Measurements from ENCODE around the gene SLC30A10. TPM values are rescaled to one million over a fixed set of nuclear protein-coding genes. Genes with fewer than 3 reads are reported as not detected.

The SLC30A10 gene
- total and polyA plus RNA-seq, 2 of the 13 experiments (the other 11 are each of a cell fraction or from before 2014, with no cell fraction given), result 20.9 to 30.2 TPM

GRCh38 chr1:219883400-219884332 is 44.7 kb downstream of the SLC30A10 start:
- FAIRE-seq, result peak; percentile 92
- DNase-seq (ENCODE audit: low spot score), result peak; percentile 76
- peak; percentile 93 for TF ChIP-seq ONECUT2 (CRISPR knock-in tag; IDR thresholded peaks at IDR 0.05)
- TF ChIP-seq ZSCAN31 (CRISPR knock-in tag; IDR thresholded peaks at IDR 0.05; ENCODE audit: low read depth), result peak; percentile 62; the same call in 1 of the 2 replicates
- TF ChIP-seq, protein P1, sequence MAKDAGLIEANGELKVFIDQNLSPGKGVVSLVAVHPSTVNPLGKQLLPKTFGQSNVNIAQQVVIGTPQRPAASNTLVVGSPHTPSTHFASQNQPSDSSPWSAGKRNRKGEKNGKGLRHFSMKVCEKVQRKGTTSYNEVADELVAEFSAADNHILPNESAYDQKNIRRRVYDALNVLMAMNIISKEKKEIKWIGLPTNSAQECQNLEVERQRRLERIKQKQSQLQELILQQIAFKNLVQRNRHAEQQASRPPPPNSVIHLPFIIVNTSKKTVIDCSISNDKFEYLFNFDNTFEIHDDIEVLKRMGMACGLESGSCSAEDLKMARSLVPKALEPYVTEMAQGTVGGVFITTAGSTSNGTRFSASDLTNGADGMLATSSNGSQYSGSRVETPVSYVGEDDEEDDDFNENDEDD (CRISPR knock-in tag; IDR thresholded peaks at IDR 0.05; ENCODE audit: borderline replicate concordance), result no peak
- no peak for TF ChIP-seq ZNF619 (CRISPR knock-in tag; IDR thresholded peaks at IDR 0.05)
- peak; percentile 93; the same call in 1 of the 2 replicates for TF ChIP-seq FOXJ3 (CRISPR knock-in tag; IDR thresholded peaks at IDR 0.05; ENCODE audit: borderline replicate concordance)
- TF ChIP-seq CHD4 (IDR thresholded peaks at IDR 0.05; ENCODE audit: borderline replicate concordance, low read length), result no peak
- no peak for TF ChIP-seq TOPORS (CRISPR knock-in tag; IDR thresholded peaks at IDR 0.05)
- peak; percentile 37; the same call in 1 of the 2 replicates for TF ChIP-seq DMAP1 (CRISPR knock-in tag; IDR thresholded peaks at IDR 0.05)
- TF ChIP-seq ZNF660 (CRISPR knock-in tag; IDR thresholded peaks at IDR 0.05; ENCODE audit: borderline replicate concordance, low read depth), result no peak
- TF ChIP-seq, protein P2, sequence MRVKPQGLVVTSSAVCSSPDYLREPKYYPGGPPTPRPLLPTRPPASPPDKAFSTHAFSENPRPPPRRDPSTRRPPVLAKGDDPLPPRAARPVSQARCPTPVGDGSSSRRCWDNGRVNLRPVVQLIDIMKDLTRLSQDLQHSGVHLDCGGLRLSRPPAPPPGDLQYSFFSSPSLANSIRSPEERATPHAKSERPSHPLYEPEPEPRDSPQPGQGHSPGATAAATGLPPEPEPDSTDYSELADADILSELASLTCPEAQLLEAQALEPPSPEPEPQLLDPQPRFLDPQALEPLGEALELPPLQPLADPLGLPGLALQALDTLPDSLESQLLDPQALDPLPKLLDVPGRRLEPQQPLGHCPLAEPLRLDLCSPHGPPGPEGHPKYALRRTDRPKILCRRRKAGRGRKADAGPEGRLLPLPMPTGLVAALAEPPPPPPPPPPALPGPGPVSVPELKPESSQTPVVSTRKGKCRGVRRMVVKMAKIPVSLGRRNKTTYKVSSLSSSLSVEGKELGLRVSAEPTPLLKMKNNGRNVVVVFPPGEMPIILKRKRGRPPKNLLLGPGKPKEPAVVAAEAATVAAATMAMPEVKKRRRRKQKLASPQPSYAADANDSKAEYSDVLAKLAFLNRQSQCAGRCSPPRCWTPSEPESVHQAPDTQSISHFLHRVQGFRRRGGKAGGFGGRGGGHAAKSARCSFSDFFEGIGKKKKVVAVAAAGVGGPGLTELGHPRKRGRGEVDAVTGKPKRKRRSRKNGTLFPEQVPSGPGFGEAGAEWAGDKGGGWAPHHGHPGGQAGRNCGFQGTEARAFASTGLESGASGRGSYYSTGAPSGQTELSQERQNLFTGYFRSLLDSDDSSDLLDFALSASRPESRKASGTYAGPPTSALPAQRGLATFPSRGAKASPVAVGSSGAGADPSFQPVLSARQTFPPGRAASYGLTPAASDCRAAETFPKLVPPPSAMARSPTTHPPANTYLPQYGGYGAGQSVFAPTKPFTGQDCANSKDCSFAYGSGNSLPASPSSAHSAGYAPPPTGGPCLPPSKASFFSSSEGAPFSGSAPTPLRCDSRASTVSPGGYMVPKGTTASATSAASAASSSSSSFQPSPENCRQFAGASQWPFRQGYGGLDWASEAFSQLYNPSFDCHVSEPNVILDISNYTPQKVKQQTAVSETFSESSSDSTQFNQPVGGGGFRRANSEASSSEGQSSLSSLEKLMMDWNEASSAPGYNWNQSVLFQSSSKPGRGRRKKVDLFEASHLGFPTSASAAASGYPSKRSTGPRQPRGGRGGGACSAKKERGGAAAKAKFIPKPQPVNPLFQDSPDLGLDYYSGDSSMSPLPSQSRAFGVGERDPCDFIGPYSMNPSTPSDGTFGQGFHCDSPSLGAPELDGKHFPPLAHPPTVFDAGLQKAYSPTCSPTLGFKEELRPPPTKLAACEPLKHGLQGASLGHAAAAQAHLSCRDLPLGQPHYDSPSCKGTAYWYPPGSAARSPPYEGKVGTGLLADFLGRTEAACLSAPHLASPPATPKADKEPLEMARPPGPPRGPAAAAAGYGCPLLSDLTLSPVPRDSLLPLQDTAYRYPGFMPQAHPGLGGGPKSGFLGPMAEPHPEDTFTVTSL (CRISPR knock-in tag; IDR thresholded peaks at IDR 0.05; ENCODE audit: borderline replicate concordance), result peak; percentile 95
- no peak for TF ChIP-seq SRSF1 (optimal IDR thresholded peaks at IDR 0.05; ENCODE audit: low read depth, low read length)
- no peak for TF ChIP-seq ZNF138 (CRISPR knock-in tag; IDR thresholded peaks at IDR 0.05; ENCODE audit: low read depth)
- no peak for TF ChIP-seq ZFP36 (IDR thresholded peaks at IDR 0.05; ENCODE audit: borderline replicate concordance, low read depth, low read length, partially characterized antibody)
- no peak; the same call in 1 of the 2 replicates for TF ChIP-seq BRF2 (CRISPR knock-in tag; IDR thresholded peaks at IDR 0.05)
- no peak for TF ChIP-seq ZNF614 (CRISPR knock-in tag; IDR thresholded peaks at IDR 0.05; ENCODE audit: borderline replicate concordance)

More at GRCh38 chr1:219883400-219884332, 44.7 kb downstream of the SLC30A10 start:
- peak overlapping the region; percentile 75 for H3K27ac ChIP-seq (ENCODE audit: extremely low read length, insufficient read depth, low read length)
- H2AFZ ChIP-seq (ENCODE audit: low read length), result peak overlapping the region; percentile 64
- peak overlapping the region; percentile 60 for H3K4me2 ChIP-seq (ENCODE audit: low read depth, low read length)
- H3K79me2 ChIP-seq (ENCODE audit: insufficient read depth, low read length), result no peaks in the 10 kb centered on the region
- H3K9ac ChIP-seq (ENCODE audit: insufficient read depth, low read depth, low read length), result no peak overlapping the region
- H3K27me3 ChIP-seq (ENCODE audit: control insufficient read depth in 1 of 2, insufficient read depth in 2 of 2, low read length in 2 of 2), result no peaks in the 10 kb centered on the region
- in situ Hi-C loops (cut with HindIII; ENCODE audit: extremely low pct_ligation_motif_present, low pct_unique_long_range_greater_than_20kb) (no loop called here), intact Hi-C loops (cut with micrococcal nuclease; ENCODE audit: unreplicated experiment) (loop anchor here (2.0 to 5.0 kb wide), 3 partner anchors 43 to 209 kb away; no protein-coding TSS in a partner anchor)
- no peaks in the 10 kb centered on the region for H3K9me3 ChIP-seq (ENCODE audit: low read length)
- H3K36me3 ChIP-seq (replicated peaks in 1 of 2; ENCODE audit: control insufficient read depth in 1 of 2, insufficient read depth in 2 of 2, low read length in 2 of 2), result no peaks in the 10 kb centered on the region
- ChIA-PET POLR2A (interaction anchor here (0.6 to 1.5 kb wide), 8 partner anchors 13 to 207 kb away, joined by 3 to 15 read pairs (median 3); partner anchors contain the start of gene EPRS1), CTCF (ENCODE audit: low intra/inter-chr PET ratio, low total read pairs) (no interaction called here)
- H4K20me1 ChIP-seq (ENCODE audit: insufficient read depth, low read length), result no peaks in the 10 kb centered on the region
- peak; percentile 100 for ATAC-seq
- BruUV-seq (replicated peaks), result no TSS peak
- WGBS (ENCODE audit: low lambda C conversion rate), result 13% methylated on average over 5 of the region's 5 CpGs
- H3K4me3 ChIP-seq (replicated peaks in 1 of 3; ENCODE audit: insufficient read depth in 1 of 3, low read depth in 2 of 3, low read length in 3 of 3), result peak overlapping the region in 2 of 3 experiments; percentile 4 to 14; a peak in 3 of 6 replicates
- peaks cover 48% of the 10 kb centered on the region for H3K4me1 ChIP-seq (ENCODE audit: insufficient read depth, low read length)
